Osteoblast (primary cell): ENCODE results near the gene TJAP1. TPM values are rescaled to one million over a fixed set of nuclear protein-coding genes. Genes with fewer than 3 reads are reported as not detected.
A peak's percentile ranks its signal among the peaks of the same experiment; 100 is the strongest.

Experiments used
- DNase-seq: peaks from one replicate; pipeline ENCODE4 v3.0.0; 2011; ENCODE audit warnings: low spot score, mixed read lengths; ENCODE audit not compliant: insufficient read length; ENCODE audit errors: missing footprints
- H2AFZ ChIP-seq: 2 replicates; pipeline ENCODE4 v1.6.0; 2011; ENCODE audit warnings: mild to moderate bottlenecking, low read length
- H3K27ac ChIP-seq: 2 replicates; pipeline ENCODE4 v1.5.1; 2011; ENCODE audit warnings: mild to moderate bottlenecking, low read depth, low read length, moderate library complexity
- H3K27me3 ChIP-seq: 2 replicates; pipeline ENCODE4 v1.6.0; 2012; ENCODE audit warnings: mild to moderate bottlenecking, control low read depth, inconsistent platforms, low read length, moderate library complexity; ENCODE audit not compliant: insufficient read depth
- H3K36me3 ChIP-seq: 2 replicates; pipeline ENCODE4 v1.5.1; 2011; ENCODE audit warnings: mild to moderate bottlenecking, low read length, control low read depth, moderate library complexity; ENCODE audit not compliant: insufficient read depth
- H3K4me1 ChIP-seq: 2 replicates; pipeline ENCODE4 v1.5.1; 2011; ENCODE audit warnings: mild to moderate bottlenecking, low read length, control low read depth, moderate library complexity; ENCODE audit not compliant: insufficient read depth
- H3K4me2 ChIP-seq: 2 replicates; pipeline ENCODE4 v1.6.0; 2011; ENCODE audit warnings: mild to moderate bottlenecking, low read length; ENCODE audit not compliant: insufficient read depth
- H3K4me3 ChIP-seq: fragments of 200-600 bp; sonication (generic); 3 replicates; pipeline ENCODE4 v1.5.1; 2012; ENCODE audit warnings: mild to moderate bottlenecking, low read length, inconsistent platforms; ENCODE audit not compliant: insufficient read depth
- H3K79me2 ChIP-seq: 2 replicates; pipeline ENCODE4 v1.6.0; 2012; ENCODE audit warnings: mild to moderate bottlenecking, low read length, control low read depth, inconsistent platforms; ENCODE audit not compliant: insufficient read depth
- H3K9me3 ChIP-seq: 2 replicates; pipeline ENCODE4 v1.5.1; 2011; ENCODE audit warnings: low read depth, low read length, control low read depth
- H4K20me1 ChIP-seq: 2 replicates; pipeline ENCODE4 v1.6.0; 2012; ENCODE audit warnings: mild to moderate bottlenecking, low read length, control low read depth; ENCODE audit not compliant: insufficient read depth
- total RNA-seq: library from RNA; depleted of rRNA; stranded (reverse); fragments of >200 nt; gene quantifications from 2 replicates; pipeline ENCODE4 v1.2.3, GENCODE V29; 2012
- TF ChIP-seq, protein P1 (sequence below): IDR thresholded peaks from 2 replicates; pipeline ENCODE4 v1.5.1; 2011; ENCODE audit warnings: mild to moderate bottlenecking, low read depth, low read length, moderate library complexity; ENCODE audit errors: extremely low read depth

The TJAP1 gene
- total RNA-seq, 1 donor, result 14.5 TPM

GRCh38 chr6:43516697-43517504 is 39.5 kb downstream of the TJAP1 start, which contains the start of the genes POLR1C and YIPF3:
Gene POLR1C, plus strand, starts transcription at chr6:43517089. Its CDS starts 21 bp downstream, at chr6:43517110.
Gene YIPF3, minus strand, starts transcription at chr6:43516926. Its CDS starts 119 bp downstream, at chr6:43516807.
- Histone ChIP-seq H3K79me2 (peaks cover 73% of the 10 kb centered on the region), H3K27ac (peak within 1 kb of the TSS; percentile 92), H3K4me1 (peaks cover 19% of the 10 kb centered on the region), H3K9me3 (no peaks in the 10 kb centered on the region), H3K36me3 (peaks cover 63% of the 10 kb centered on the region), H2AFZ (peak within 1 kb of the TSS; percentile 96), H3K4me2 (peak within 1 kb of the TSS; percentile 97), H3K4me3 (peak within 1 kb of the TSS; percentile 99), H3K27me3 (no peaks in the 10 kb centered on the region), H4K20me1 (peaks cover 34% of the 10 kb centered on the region)
- DNase-seq, result peak; percentile 99
- TF ChIP-seq, protein P1, sequence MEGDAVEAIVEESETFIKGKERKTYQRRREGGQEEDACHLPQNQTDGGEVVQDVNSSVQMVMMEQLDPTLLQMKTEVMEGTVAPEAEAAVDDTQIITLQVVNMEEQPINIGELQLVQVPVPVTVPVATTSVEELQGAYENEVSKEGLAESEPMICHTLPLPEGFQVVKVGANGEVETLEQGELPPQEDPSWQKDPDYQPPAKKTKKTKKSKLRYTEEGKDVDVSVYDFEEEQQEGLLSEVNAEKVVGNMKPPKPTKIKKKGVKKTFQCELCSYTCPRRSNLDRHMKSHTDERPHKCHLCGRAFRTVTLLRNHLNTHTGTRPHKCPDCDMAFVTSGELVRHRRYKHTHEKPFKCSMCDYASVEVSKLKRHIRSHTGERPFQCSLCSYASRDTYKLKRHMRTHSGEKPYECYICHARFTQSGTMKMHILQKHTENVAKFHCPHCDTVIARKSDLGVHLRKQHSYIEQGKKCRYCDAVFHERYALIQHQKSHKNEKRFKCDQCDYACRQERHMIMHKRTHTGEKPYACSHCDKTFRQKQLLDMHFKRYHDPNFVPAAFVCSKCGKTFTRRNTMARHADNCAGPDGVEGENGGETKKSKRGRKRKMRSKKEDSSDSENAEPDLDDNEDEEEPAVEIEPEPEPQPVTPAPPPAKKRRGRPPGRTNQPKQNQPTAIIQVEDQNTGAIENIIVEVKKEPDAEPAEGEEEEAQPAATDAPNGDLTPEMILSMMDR, result no peak

- no peak for DNase-seq
- TF ChIP-seq, protein P1, result no peak
- Histone ChIP-seq H3K4me1 (peaks cover 19% of the 10 kb centered on the region), H3K79me2 (peaks cover 73% of the 10 kb centered on the region), H3K9me3 (no peaks in the 10 kb centered on the region), H3K36me3 (peaks cover 63% of the 10 kb centered on the region), H4K20me1 (peaks cover 30% of the 10 kb centered on the region), H3K4me2 (peak overlapping the region; percentile 97), H3K27me3 (no peaks in the 10 kb centered on the region), H2AFZ (peak overlapping the region; percentile 96), H3K27ac (peak overlapping the region; percentile 92), H3K4me3 (peak overlapping the region; percentile 99)
These were observed 40.4 kb downstream of the TJAP1 start for GRCh38 chr6:43517505-43518357.

DNA sequence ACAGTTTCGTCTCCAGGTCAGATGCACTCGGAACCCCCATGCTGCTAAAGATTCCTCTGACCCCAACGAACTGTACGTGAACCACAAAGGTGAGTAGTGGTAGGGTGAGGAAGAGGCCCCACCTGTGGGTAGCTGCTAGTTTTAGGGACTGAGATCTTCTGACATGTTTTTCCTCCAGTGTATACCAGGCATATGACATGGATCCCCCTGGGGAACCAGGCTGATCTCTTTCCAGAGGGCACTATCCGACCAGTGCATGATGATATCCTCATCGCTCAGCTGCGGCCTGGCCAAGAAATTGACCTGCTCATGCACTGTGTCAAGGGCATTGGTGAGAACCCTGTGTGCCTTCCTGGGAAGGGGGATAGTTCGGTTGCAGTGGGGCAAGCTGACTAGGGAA is 42.7 kb downstream of the TJAP1 start:
- Histone ChIP-seq H3K4me3 (no peak overlapping the region), H3K79me2 (peaks cover 53% of the 10 kb centered on the region), H2AFZ (no peak overlapping the region), H4K20me1 (peaks cover 23% of the 10 kb centered on the region), H3K9me3 (no peaks in the 10 kb centered on the region), H3K4me2 (no peak overlapping the region), H3K27ac (no peak overlapping the region), H3K36me3 (peaks cover 64% of the 10 kb centered on the region), H3K4me1 (peaks cover 19% of the 10 kb centered on the region), H3K27me3 (no peaks in the 10 kb centered on the region)
- TF ChIP-seq, protein P1, result no peak
- no peak for DNase-seq

- no peak for DNase-seq
- Histone ChIP-seq H3K79me2 (peaks cover 37% of the 10 kb centered on the region), H3K27me3 (no peaks in the 10 kb centered on the region), H4K20me1 (peaks cover 15% of the 10 kb centered on the region), H3K4me2 (no peak overlapping the region), H2AFZ (no peak overlapping the region), H3K27ac (no peak overlapping the region), H3K4me3 (no peak overlapping the region), H3K9me3 (no peaks in the 10 kb centered on the region), H3K4me1 (peaks cover 9% of the 10 kb centered on the region), H3K36me3 (peaks cover 75% of the 10 kb centered on the region)
- TF ChIP-seq, protein P1, result no peak
These were observed 44.5 kb downstream of the TJAP1 start for GRCh38 chr6:43521836-43522235.
